ENCODE data around the gene NAIP.
"Not testable (repeated sequence)": the region's sequence is repeated elsewhere in the genome, so short reads cannot be mapped to it uniquely, and the experiment has no call there.

The NAIP gene, protein sequence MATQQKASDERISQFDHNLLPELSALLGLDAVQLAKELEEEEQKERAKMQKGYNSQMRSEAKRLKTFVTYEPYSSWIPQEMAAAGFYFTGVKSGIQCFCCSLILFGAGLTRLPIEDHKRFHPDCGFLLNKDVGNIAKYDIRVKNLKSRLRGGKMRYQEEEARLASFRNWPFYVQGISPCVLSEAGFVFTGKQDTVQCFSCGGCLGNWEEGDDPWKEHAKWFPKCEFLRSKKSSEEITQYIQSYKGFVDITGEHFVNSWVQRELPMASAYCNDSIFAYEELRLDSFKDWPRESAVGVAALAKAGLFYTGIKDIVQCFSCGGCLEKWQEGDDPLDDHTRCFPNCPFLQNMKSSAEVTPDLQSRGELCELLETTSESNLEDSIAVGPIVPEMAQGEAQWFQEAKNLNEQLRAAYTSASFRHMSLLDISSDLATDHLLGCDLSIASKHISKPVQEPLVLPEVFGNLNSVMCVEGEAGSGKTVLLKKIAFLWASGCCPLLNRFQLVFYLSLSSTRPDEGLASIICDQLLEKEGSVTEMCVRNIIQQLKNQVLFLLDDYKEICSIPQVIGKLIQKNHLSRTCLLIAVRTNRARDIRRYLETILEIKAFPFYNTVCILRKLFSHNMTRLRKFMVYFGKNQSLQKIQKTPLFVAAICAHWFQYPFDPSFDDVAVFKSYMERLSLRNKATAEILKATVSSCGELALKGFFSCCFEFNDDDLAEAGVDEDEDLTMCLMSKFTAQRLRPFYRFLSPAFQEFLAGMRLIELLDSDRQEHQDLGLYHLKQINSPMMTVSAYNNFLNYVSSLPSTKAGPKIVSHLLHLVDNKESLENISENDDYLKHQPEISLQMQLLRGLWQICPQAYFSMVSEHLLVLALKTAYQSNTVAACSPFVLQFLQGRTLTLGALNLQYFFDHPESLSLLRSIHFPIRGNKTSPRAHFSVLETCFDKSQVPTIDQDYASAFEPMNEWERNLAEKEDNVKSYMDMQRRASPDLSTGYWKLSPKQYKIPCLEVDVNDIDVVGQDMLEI (N-terminal part only)

DNA sequence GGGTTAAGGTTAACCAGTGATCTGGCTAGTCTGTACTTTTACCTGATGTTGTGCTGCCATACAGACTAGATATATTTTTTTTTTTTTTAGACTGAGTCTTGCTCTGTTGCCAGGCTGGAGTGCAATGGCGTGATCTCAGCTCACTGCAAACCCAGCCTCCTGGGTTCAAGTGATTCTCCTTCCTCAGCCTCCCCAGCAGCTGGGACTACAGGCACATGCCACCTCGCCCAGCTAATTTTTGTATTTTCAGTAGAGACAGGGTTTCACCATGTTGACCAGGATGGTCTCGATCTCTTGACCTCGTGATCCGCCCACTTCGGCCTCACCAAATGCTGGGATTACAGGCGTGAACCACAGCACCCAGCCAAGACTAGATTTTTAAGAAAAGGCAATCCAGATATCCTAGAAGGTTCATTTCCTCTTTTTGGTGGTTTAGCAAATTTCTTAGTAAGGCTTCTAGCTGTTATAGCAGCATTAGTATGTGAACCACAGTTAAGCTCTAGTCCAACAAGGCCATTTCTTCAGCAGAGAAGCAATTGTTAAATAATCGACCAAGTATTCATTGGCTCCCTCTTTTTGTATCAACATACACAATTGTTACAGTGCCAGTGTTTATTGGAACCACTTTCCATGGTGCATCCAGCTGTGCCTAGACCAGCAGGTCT, at the start of gene NAIP:
NAIP (minus strand) TSS at position 51 of the 665 bp plus-strand sequence. CDS start 12,424 bp downstream, outside the sequence.
- DNase-seq: not testable (repeated sequence)

DNA sequence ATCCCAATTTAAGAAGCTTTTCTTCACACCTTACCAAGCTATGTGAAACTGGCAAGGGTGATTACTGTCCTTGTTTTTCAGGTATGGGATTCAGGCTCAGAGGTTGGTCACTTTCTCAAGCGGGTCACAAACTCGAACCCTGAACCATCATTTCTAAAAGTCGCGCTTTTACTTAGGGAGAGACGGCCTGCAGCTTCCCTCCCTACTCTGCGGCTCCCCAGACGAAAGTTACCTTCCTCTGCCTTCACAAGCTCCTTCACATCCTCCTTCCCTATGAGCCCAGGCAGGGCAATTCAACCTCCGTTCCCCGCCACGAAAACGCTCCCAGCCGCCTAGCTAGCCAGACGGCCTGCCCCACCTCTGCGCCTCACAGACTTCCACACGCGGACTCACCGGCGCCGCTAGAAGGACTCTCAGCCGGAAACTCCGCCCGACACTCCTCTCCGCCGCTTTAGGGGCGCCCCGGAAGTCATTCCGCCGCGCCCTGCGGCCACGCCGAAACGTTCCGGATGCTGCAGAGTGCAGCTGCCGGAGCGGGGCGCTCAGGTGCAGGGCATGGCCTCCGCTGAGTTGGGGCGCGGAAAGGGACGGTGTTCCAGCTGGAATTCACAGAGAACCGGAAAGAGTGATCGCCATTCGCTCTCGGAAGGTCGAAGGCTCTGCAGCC, 42.3 kb upstream of the NAIP start, which contains the start of gene GTF2H2:
GTF2H2 (minus strand) TSS at position 415 of the 667 bp plus-strand sequence. CDS start 4,913 bp downstream, outside the sequence.
- DNase-seq: not testable (repeated sequence)

DNA sequence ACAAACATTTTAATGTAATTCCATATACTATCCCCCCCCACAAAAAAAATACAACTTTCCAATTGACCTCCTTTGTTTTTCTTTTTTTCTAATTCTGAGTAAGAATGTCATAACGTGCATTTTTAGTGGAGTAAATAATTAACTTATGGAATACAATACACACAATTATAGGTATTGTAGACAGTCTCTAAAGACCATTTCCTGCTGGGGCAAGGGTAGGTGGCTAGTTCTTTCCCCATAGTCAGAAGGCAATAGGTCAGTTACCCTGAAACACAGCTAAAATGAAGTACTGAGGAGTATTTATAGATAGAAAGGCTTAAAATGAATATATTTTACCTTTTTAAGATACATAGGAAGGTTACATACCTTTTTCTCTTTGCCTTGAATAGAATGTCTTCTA, 36.2 kb upstream of the NAIP start:
- not testable (repeated sequence) for DNase-seq

DNA sequence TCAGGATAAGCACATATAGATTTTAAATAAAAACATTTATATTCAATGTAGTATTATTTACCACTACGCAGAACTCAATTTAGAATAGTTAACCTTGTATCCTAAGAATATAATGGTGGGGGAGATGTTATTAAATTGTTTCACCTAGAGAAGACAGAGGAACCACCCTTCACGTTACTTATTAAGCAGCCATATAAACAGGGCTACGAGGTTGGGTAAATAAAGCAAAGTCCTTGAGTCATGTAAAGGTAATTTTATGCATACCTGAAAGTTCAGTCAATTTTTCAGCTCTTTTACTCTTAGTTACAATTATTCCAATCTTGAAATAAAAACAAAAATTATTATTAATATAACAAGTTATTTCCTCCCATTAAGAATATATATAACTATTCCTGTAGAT, 34.3 kb upstream of the NAIP start:
- DNase-seq: not testable (repeated sequence)

DNA sequence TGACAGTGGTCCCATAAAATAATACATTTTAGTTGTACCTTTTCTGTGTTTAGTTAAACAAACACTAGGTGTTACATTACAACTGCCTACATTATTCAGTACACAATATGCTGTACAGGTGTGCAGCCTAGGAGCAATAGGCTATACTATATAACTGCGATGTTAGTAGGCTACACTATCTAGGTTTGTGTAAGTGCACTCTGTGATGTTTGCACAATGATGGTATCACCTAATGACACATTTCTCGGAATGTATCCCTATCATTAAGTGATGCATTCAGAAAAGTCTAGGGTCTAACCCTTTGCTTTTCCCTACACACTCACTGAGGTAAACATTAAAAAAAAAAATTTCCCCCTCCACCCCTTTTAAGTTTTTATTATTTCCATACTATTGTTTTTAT, 19.7 kb upstream of the NAIP start:
- not testable (repeated sequence) for DNase-seq

DNA sequence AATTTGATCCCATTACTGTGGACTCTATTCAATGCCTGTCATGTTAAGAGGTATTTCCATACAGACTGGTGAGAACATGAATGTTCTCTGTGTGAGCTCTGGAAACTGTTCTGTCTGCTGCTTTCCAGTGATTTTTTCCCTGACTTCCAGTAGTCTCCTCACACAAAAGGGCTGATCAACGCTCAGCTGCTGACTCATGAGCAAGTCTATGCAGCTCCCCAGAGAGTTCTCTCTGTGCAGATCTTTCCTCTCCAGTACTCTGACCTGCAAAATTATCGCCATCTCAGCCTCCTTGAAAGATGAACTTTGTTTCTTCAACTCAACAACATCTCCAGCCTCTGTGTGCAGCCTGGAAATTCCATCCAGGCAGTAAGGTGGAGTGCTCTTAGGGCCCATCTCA, 19.0 kb upstream of the NAIP start:
- DNase-seq: not testable (repeated sequence)

DNA sequence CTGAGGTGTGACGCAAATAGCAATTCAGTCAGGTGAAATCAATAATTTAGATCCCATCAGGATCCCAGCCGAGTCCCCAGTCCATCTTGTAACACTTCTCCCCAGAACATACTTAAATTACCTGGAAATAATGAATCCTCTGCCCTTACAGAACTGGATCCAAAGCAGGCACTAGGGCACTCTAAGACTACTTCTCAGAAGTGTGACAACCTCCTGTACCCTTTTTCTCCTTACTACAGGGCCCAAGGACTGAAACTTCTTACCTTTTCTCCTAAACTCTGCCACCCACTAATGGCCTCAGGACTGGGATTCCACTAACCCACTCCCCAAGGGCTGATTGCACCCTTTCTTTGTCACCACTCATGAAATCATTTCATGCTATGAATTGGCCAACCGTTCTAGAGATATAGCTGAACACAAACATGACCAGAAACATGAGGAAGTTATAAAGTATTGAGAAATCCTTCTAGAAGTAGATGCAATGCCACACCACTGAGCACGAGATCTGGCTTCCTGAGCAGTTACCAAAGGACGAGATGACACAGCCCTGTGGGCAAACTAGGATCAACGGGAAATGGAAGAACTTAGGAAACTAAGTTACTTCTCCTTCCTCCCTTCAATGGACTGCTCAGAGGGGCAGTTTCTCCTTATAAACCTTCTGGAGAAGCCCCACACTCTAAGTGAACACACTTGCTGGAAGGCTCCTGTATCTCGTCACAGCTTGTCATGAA, 6.1 kb upstream of the NAIP start:
- not testable (repeated sequence) for DNase-seq

DNA sequence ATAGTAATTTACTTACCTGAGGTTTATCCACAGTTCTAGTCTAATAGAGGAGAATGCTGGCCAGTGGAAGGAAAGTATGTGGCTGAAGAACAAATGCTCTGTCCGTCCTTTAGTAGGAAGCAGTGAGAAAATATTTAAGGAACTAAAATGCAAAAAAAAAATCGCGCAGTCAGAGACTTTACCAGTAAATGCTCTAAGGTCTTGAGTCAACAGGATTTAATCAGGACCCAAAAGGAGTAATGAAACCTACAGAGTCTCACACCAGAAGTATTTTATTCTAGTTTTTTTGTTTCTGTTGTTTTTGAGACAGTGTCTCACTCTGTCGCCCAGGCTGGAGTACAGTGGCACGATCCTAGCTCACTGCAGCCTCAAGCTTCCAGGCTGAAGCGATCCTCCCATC, 4.5 kb downstream of the NAIP start:
- not testable (repeated sequence) for DNase-seq

DNA sequence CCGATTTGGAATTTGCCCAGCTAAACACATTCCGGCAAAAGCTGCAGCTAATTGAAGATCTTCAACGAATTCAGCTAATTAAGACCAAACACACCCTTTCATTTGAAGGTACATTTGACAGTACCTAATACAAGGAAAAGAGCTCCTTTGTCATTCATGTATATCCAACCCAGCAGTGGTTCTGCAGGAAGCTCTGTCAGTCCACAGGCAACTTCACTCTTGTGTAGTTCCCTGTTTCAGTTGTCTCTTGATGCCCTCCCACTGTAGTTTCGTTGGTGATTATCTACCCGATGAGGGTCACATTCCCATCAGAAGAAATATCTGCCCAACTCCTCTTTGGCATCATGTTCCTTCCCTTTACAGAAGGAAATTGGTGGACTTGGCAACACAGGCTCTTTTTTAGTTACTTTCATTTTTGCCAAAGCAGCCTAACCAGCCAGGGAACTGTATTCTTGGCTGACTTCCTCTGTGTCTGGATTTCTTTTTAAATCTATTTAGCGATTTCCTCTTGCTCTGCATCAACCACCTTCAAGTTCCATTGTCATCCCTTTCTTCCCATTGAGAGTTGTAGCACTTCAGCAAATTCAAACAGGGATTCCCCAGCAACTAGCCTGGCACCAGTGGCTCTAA, 6.6 kb downstream of the NAIP start:
- DNase-seq: not testable (repeated sequence)

DNA sequence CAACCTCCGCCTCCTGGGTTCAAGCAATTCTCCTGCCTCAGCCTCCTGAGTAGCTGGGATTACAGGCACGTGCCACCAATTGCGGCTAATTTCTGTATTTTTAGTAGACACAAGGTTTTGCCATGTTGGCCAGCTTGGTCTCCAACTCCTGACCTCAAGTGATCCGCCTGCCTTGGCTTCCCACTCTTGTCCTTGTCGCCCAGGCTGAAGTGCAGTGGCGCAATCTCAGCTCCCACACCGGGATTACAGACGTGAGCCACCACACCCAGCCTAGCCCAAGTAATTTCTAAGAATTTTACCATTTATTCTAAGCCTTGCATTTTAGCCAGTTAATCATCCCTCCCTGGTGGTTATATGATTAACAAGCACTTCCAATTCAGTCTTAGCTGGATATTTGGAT, 11.0 kb downstream of the NAIP start:
- no peak for DNase-seq

DNA sequence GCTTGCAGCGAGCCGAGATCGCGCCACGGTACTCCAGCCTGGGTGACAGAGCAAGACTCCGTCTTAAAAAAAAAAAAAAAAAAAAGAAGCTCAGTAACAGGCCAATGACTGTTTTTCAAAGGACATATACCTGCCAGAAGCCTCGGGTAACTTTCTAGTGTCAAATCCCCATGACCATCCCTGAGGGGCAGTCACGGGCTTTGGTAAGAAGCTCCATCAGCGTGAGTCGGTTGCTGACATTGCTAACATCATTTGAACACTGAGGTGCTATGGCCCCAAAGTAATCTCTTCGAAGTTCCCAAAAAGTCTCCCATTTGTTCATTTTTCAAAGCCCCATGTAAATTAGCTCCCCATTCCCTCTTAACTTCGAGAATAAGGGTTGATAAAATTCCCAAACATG, 11.6 kb downstream of the NAIP start:
- DNase-seq: no peak

DNA sequence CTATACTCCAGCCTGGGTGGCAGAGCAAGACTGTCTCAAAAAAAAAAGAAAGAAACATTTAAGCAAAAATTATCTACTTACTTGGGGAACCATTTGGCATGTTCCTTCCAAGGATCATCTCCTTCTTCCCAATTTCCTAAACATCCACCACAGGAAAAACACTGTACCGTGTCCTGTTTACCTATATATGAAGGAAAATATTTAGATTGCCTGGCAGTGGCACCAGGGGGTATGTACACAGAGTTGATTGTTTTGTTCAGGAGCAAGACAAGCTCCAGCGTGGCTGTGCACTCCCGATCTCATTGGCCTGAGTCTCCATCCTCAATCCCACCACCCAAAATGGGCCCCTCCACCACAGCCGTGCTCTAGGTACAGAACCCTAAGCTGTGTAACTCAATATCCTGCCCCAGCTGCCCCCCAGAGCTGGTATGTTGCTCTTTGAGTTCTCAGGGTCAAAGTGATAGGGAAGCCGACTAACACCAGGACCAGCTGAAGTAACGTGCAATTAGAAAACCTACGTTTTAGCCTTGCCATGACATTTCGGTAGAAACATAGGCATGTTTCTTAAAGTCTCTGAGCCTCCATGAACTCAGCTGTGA, 13.8 kb downstream of the NAIP start:
- DNase-seq: no peak

DNA sequence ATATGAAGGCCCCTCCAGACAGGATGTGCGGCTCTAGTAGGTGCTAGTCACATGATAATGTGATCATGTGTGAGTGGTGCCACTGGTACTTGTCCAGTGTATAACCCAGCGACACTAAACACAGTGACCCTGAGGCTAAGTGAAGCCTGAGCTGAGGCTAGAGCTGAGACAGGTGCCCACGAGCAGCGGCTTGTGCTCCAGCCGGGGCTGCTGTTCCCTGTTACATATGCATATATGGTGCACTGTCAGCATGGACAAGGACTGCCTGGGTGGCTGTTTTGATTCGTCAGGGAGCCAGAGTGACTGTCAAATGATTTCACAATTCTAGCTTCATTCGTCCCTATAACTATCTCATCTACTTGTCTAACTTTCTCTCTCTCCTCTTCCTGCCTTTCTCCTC, 18.2 kb downstream of the NAIP start:
- DNase-seq: not testable (repeated sequence)

DNA sequence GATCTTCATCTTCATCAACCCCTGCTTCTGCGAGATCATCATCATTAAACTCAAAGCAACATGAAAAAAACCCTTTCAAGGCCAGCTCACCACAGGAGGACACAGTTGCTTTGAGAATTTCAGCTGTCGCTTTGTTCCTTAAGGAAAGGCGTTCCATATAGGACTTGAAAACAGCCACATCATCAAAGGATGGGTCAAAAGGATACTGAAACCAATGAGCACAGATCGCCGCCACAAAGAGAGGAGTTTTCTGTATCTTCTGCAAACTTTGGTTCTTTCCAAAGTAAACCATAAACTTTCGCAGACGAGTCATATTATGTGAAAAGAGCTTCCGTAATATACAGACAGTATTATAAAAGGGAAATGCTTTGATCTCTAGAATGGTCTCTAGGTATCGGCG, 40.3 kb downstream of the NAIP start:
- not testable (repeated sequence) for DNase-seq

DNA sequence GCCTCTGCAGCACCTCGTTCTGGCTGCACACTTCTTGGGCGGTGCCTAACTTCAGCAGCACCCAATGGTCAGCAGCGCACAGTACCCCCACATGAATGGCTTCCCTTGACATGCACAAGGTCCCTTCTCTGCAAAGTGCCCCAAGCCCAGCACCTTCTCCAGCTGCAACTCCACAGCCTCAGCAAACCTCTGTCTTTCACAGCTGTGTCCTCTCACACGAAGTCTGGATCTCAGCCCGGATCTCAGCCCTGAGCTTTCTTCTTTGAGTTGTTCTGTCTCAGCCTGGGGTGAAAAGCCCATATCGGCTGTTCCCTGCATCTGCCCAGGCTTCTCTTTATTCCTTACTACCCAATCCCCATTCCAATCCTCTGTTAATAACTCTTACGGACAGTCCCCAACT, 57.9 kb downstream of the NAIP start:
- not testable (repeated sequence) for DNase-seq

DNA sequence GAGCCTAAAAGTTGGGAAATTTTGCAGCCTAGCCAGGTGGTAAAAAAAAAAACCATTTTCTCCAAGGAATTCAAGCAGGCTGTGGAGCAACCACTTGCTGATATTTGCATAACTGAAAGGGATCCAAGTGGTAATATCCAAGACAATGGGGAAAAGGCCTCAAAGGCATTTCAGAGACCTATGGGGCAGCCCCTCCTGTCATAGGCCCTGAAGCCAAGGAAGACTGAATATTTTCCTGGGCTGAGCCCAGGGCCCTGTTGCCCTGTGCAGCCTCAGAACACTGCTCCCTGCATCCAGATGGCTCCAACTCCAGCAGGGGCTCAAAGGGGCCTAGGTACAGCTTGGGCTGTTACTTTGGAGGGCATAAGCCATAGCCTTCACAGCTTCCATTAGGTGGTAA, 60.6 kb downstream of the NAIP start:
- DNase-seq: not testable (repeated sequence)

DNA sequence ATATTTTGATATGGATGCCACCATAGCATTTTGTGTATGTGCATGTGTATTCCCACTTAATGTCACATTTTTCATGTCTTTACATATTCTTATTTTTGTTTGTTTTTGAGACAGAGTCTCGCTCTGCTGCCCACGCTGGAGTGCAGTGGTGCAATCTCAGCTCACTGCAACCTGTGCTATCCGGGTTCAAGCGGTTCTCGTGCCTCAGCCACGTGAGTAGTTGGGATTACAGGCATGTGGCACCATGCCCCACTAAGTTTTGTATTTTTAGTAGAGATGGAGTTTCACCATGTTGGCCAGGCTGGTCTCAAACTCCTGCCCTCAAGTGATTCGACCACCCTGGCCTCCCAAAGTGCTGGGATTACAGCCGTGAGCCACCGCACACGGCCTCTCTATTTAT, 72.1 kb downstream of the NAIP start:
- not testable (repeated sequence) for DNase-seq

DNA sequence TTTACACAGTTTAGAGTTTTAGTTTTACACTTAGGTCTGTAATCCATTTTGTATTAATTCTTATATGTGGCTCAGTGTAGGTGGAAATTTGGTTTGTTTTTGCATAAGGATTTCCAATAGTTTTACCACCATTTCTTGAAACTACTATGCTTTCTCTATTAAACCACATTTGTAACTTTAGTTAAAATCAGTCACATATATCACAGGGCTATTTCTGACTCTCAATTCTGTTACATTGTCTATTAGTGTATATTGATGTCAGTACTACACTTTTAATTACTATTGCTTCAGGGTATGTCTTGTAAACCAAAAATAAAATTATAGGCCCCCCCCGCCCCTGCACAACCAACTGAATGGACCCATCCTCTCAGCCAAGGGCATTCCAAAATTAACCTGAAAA, 92.6 kb downstream of the NAIP start:
- not testable (repeated sequence) for DNase-seq

DNA sequence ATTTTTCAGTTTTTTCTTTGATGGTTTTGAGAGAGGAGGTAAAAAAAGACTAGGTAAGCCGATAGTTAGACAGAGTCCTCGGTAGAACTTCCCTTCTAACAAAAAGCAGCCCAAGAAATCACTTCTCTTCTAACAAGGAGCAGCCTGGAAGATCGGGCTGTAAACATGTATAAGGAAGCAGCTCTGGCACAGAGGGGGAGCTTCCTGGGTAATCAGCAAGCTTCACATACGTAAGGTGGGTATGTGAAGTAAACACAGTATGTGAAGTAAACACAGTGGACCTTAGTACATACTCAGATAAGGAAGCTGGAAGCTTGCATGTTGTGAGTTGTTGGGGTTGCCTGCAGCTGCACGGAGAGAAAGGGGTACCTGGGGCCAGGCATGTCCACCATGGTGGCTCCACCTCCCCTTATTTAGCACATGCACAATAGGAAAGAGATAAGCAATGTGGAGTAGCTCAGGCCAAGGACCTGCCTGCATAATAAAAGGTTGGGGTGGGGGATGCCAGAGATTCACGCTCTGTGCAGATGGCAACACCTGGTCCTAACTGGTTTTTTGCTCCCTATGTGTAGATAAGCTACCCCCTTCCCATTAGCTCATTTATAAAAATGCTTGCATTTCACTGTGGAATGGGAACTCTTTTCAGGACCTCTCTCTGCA, 93.3 kb downstream of the NAIP start:
- DNase-seq: not testable (repeated sequence)

DNA sequence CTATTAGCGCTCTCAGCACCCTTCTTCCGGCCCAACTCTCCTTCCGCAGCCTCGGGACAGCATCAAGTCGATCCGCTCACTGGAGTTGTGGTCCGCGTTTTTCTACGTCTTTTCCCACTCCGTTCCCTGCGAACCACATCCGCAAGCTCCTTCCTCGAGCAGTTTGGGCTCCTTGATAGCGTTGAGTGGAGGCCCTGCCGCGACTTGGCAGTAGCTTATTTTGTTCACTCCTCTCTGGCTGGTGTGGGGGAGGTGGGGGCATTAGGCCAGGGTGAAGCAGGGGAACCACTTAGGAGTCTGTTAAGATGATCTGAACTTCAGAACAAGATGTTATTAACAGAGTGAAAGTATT, 100.0 kb downstream of the NAIP start:
- not testable (repeated sequence) for DNase-seq

Measured in COR-L47 (cell line).